ENCODE data around the gene MLLT10. TPM values are rescaled to one million over a fixed set of nuclear protein-coding genes. Genes with fewer than 3 reads are reported as not detected.
"Not testable (repeated sequence)": the region's sequence is repeated elsewhere in the genome, so short reads cannot be mapped to it uniquely, and the experiment has no call there.

Gene MLLT10
- total RNA-seq, 1 donor from 2014 or later, result 15.8 TPM

DNA sequence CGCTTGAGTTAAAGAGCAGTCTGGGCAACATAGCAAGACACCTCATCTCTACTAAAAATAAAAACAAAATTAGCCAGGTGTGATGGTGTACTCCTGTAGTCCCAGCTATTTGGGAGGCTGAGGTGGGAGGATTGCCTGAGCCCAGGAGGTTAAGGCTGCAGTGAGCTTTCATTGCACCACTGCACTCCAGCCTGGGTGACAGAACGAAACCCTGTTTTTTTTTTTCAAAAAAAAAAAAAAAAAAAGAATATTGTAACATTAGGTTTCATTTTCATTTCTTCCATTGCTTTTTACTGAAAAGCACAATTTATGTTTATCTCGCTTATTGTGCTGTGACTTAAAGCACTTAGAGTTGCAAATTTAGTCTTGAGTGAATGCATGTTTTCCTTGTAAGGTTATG, 80.0 kb downstream of the MLLT10 start:
- no peak for DNase-seq (ENCODE audit: low read depth)
- no peak overlapping the region for H3K4me3 ChIP-seq (ENCODE audit: low read depth, low read length)
- TF ChIP-seq, protein P1, sequence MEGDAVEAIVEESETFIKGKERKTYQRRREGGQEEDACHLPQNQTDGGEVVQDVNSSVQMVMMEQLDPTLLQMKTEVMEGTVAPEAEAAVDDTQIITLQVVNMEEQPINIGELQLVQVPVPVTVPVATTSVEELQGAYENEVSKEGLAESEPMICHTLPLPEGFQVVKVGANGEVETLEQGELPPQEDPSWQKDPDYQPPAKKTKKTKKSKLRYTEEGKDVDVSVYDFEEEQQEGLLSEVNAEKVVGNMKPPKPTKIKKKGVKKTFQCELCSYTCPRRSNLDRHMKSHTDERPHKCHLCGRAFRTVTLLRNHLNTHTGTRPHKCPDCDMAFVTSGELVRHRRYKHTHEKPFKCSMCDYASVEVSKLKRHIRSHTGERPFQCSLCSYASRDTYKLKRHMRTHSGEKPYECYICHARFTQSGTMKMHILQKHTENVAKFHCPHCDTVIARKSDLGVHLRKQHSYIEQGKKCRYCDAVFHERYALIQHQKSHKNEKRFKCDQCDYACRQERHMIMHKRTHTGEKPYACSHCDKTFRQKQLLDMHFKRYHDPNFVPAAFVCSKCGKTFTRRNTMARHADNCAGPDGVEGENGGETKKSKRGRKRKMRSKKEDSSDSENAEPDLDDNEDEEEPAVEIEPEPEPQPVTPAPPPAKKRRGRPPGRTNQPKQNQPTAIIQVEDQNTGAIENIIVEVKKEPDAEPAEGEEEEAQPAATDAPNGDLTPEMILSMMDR (conservative IDR thresholded peaks at IDR 0.05; ENCODE audit: low read depth, low read length), result no peak

DNA sequence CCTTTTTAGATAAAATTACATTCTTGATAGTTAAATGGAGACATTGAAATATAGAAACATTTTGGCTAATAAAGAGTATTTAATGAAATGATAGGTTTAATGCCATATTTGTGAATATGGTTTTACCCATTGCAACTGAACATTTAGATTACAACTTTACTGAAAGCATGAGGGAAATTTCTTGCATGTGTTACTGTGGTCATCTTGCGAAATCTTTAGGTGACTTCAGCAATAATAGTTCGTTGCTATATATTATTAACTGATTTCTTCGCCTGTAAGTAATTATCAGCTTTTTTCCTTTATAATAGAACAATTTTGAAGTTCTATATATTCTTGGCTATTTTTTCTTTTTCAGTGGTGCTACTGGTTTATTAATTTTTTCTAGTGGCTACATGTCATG, 83.2 kb downstream of the MLLT10 start:
- TF ChIP-seq, protein P1 (conservative IDR thresholded peaks at IDR 0.05; ENCODE audit: low read depth, low read length), result no peak
- DNase-seq (ENCODE audit: low read depth), result no peak
- no peak overlapping the region for H3K4me3 ChIP-seq (ENCODE audit: low read depth, low read length)

DNA sequence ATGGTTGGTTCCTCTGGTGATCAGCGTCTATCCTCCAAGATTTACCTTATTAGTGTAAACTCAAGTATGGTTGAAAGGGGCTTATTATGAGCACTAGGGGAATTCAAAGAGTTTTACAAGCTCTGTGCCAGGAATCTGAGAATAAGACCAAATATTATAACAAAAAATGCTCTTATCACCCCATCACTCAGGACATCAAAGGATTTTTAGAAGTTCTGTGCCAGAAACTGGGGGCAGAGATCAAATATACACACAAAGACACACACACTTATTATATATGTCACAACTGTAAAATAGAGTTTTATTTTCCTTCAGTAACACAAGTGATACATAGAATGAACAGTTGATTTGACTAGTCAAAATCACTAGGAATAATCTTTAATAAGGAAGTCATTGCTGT, 89.3 kb downstream of the MLLT10 start:
- no peak overlapping the region for H3K4me3 ChIP-seq (ENCODE audit: low read depth, low read length)
- TF ChIP-seq, protein P1 (conservative IDR thresholded peaks at IDR 0.05; ENCODE audit: low read depth, low read length), result no peak
- DNase-seq (ENCODE audit: low read depth), result no peak

GRCh38 chr10:21624421-21624820, 90.4 kb downstream of the MLLT10 start:
- not testable (repeated sequence) for DNase-seq (ENCODE audit: low read depth); H3K4me3 ChIP-seq (ENCODE audit: low read depth, low read length)

DNA sequence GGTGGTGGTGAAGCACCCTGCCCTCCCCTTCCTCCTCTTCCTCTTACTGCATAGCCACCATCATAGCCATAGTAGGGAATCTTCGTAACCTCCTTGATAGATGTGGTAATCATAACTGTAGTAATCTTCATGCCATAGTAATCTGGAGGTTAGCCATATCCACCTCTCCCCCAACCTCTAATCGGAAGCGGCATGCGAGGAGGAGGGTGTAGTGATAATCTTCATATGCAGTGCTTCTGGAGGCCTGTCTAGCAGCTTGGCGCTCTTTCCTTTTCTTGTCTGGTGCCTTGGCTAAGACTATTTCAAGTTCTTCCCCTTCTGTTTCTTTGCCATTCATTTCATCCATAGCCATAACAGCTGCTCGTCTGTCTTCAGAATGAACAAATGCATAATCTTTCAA, 90.9 kb downstream of the MLLT10 start:
- H3K4me3 ChIP-seq (ENCODE audit: low read depth, low read length), result no peak overlapping the region
- DNase-seq (ENCODE audit: low read depth), result no peak
- TF ChIP-seq, protein P1 (conservative IDR thresholded peaks at IDR 0.05; ENCODE audit: low read depth, low read length), result no peak

DNA sequence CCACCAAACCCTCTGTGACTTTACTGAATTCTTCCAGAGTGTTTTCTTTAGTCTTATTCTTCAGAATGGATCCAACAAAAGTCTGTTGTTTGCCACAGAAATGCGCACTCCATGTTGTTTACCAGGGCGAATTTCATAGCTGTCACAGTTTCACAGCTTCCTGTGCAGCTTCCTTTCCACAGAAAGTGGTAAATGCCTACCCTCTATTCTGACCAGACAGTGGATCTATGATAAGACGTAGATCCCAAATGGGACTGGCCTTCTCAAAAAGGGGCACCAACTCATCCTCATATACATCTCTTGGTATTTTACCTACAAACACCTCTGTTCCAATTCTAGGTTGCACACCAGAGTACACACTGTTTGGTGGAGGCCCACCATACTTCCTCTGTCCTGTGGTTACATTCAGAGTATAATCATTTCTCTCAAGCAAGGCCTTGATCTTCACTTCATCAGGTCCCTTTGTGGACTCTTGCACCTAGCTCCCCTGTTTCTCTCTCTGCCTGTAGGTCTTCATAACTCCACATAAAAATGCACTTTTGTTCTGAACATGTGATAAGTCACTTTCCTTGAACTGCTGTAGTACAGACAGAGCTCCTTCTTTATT, 91.7 kb downstream of the MLLT10 start:
- TF ChIP-seq, protein P1 (conservative IDR thresholded peaks at IDR 0.05; ENCODE audit: low read depth, low read length), result no peak
- no peak for DNase-seq (ENCODE audit: low read depth)
- no peak overlapping the region for H3K4me3 ChIP-seq (ENCODE audit: low read depth, low read length)

DNA sequence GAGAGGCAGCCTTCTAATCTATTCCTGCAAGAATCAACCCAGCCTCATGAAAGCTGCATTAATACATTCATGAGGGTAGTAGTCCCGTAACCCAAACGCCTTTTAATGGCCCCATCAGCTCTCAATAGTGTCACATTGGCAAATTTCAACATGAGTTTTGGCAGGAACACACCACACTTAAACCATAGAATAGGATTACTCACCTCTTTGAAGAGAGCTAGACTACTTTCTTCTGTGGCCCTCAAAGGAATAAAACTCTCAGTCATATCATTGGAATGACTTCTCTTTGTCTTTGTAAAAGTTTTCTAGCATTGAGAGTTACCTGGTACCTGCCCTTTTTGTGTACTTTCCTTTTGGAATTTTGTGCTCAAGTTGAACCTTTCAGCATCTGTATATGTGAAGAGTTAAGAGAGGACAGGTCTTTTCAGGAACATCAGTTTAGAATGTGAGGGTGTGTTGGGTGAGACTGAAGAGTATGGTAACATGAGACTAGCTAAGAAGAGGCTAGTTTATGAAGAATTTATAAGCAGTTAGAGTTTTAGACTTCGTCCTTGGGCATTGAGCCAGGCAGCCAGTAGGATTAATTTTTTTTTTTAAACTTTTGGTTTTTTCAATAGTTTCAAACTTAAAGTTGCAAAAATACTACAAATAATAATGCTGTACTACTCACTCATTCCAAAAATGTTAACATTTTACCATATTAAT, 92.6 kb downstream of the MLLT10 start:
- TF ChIP-seq, protein P1 (conservative IDR thresholded peaks at IDR 0.05; ENCODE audit: low read depth, low read length), result no peak
- H3K4me3 ChIP-seq (ENCODE audit: low read depth, low read length), result no peak overlapping the region
- no peak for DNase-seq (ENCODE audit: low read depth)
